Thyroid gland (tissue), 4 donors: ENCODE results near the gene MAP4.

Experiments
- POLR2A ChIP-seq, 2 donors: fragments of 450-650 bp; IDR thresholded peaks; one replicate each; pipeline ENCODE4 v1.6.1; 2017; ENCODE audit warnings: antibody characterized with exemption in 2 of 2, mild to moderate bottlenecking in 2 of 2, moderate library complexity in 1 of 2
- TF ChIP-seq, protein P1 (sequence below), 6 experiments: fragments of 200-600 bp in 3 of 6; fragments of 450-650 bp in 3 of 6; sonication (generic) in 3 of 6; IDR thresholded peaks; one replicate each; pipeline ENCODE4 v1.5.1; 2016 to 2019; ENCODE audit warnings: antibody characterized with exemption in 6 of 6, mild to moderate bottlenecking in 2 of 6, inconsistent platforms in 1 of 6, moderate library complexity in 1 of 6

- TF ChIP-seq, protein P1, sequence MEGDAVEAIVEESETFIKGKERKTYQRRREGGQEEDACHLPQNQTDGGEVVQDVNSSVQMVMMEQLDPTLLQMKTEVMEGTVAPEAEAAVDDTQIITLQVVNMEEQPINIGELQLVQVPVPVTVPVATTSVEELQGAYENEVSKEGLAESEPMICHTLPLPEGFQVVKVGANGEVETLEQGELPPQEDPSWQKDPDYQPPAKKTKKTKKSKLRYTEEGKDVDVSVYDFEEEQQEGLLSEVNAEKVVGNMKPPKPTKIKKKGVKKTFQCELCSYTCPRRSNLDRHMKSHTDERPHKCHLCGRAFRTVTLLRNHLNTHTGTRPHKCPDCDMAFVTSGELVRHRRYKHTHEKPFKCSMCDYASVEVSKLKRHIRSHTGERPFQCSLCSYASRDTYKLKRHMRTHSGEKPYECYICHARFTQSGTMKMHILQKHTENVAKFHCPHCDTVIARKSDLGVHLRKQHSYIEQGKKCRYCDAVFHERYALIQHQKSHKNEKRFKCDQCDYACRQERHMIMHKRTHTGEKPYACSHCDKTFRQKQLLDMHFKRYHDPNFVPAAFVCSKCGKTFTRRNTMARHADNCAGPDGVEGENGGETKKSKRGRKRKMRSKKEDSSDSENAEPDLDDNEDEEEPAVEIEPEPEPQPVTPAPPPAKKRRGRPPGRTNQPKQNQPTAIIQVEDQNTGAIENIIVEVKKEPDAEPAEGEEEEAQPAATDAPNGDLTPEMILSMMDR (IDR thresholded peaks at IDR 0.05): no peak
- no peak for TF ChIP-seq POLR2A (IDR thresholded peaks at IDR 0.05)
Observed at GRCh38 chr3:48030188-48030587, 14.0 kb upstream of the MAP4 start.
